GM12801 (cell line): ENCODE measurements around the gene MED13L.

Source experiments
- TF ChIP-seq, protein P1 (sequence below): IDR thresholded peaks from one replicate; pipeline ENCODE4 v1.5.1; 2011; ENCODE audit warnings: control low read depth; ENCODE audit not compliant: insufficient read length; ENCODE audit errors: extremely low read depth

MED13L gene

DNA sequence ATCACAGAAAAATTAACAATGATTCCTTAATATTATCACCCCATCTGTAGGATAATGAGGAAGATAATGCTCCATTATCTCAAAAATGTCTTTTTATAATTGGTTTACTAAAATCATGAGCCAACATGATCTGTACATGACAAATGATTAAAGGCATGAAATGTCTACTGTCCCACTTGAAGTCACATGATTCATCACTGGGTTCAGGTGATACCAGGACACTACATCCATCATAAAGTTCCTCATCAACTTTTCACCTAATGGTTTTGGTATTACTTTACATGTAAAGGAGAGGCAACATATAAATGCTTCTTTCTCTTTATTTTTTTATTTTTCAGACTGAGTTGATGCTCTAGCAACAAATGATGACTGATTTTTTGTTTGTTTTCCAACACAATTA lies 313.3 kb downstream of the MED13L start:
- TF ChIP-seq, protein P1, sequence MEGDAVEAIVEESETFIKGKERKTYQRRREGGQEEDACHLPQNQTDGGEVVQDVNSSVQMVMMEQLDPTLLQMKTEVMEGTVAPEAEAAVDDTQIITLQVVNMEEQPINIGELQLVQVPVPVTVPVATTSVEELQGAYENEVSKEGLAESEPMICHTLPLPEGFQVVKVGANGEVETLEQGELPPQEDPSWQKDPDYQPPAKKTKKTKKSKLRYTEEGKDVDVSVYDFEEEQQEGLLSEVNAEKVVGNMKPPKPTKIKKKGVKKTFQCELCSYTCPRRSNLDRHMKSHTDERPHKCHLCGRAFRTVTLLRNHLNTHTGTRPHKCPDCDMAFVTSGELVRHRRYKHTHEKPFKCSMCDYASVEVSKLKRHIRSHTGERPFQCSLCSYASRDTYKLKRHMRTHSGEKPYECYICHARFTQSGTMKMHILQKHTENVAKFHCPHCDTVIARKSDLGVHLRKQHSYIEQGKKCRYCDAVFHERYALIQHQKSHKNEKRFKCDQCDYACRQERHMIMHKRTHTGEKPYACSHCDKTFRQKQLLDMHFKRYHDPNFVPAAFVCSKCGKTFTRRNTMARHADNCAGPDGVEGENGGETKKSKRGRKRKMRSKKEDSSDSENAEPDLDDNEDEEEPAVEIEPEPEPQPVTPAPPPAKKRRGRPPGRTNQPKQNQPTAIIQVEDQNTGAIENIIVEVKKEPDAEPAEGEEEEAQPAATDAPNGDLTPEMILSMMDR: no peak

DNA sequence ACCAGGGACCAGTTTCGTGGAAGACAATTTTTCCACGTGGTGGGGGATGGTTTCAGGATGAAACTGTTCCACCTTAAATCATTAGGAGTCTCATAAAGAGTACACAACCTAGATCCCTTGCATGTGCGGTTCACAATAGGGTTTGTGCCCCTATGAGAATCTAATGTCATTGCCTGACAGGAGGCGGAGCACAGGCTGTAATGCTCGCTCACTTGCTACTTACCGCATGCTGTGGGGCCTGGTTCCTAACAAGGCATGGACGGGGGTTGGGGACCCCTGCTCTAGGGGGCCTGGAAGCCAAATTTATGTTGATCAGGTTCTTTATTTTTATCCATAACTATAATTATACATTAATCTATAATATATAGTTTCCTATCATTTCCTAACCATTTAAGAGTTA lies 315.3 kb downstream of the MED13L start:
- TF ChIP-seq, protein P1: no peak

DNA sequence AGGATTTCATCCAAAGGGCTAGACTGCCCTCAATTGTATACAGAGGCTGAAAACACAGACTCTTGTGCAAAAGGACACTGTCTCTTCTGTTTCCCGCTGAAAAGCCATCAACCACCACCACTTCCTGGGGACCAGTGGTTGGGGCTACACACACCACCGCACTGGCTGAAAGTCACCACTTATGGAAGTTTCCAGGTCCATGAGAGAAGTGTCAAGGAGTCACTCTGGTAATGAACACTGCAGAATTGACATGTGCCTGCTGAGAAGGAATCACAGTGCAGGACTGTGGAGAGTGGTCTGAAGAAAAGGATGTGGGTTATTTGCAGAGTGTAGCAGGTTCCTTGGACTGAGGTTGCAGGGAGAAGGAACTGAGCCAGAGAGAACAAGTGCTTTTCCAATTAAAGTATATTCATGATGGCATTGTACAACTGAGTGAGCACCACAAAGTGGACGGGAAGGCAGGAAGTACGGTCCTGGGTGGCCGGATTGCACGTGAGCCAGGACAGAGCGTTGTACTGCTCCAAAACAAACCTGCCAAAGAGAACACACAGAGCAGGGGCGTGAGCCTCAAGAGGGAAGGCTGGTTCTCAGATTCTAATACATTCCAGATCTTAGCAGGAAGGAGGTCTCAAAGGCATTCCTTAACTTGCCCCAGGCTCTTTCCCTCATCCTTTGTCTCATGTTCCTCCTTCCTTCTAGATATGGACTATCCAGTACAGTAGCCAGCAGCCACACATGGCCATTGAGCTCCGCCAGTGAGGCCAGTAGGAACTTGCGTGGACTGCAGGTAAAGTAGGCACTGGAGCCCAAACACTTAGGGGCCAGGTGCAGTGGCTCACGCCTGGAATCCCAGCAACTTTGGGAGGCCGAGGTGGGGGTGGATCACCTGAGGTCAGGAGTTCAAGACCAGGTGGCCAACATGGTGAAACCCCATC lies 316.4 kb downstream of the MED13L start:
- TF ChIP-seq, protein P1: no peak

GRCh38 chr12:115957686-115958290 lies 319.7 kb downstream of the MED13L start:
- TF ChIP-seq, protein P1: no peak

DNA sequence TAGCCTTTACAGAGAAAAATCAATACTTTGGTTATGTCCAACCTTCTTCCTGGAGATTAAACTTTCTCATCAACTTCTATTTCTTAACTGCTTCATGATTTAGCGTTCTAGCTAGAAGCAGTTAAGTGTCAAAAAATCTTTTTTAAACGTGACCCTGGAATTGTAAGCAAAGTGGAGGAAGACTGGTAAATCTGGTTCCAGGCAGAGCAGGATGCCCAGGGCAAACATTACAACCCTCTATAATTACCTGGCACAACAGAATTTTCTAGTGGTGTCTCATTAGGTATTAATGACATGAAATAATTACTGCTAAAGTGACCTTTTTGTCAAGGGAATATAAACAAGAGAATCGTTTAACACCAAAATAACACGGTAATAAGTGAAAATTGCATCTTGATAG lies 320.8 kb downstream of the MED13L start:
- TF ChIP-seq, protein P1: no peak

DNA sequence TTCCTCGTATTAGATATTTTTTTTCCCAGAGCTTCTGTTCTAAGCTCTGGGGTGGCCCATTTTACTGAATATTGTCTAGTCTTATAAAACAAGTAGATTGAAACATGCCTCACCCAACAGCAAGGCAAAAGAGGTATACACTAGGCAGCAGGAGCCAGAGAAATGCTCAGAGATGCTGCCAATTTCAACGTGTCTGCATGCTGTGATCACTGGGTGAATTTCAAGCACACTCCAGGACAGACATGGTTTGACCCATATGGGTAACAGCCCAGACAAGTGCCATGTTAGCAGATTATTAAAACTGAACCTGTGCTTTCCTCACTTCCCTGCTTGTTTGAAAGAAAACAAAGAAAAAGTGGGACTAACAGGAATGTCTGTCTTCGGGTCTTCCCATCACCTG lies 321.3 kb downstream of the MED13L start:
- TF ChIP-seq, protein P1: no peak

GRCh38 chr12:115953450-115953849 lies 324.0 kb downstream of the MED13L start:
- TF ChIP-seq, protein P1: no peak
